GM20431 (cell line): Measurements from ENCODE around the gene RAB4B.

Experiments used
- in situ Hi-C: fragments of 300-500 bp; cut with MseI, MboI; formaldehyde crosslinking; loops from one replicate; pipeline ENCODE4 v1.15.0; 2020; ENCODE audit warnings: low sequenced_read_pairs; ENCODE audit not compliant: unreplicated experiment

RAB4B gene

GRCh38 chr19:40801426-40802299, 23.6 kb downstream of the RAB4B start:
- in situ Hi-C loops = no loop called here

- in situ Hi-C loops = no loop called here
Measured at GRCh38 chr19:40802300-40803169, 24.5 kb downstream of the RAB4B start.

- in situ Hi-C loops = no loop called here
Measured at GRCh38 chr19:40803170-40803856, 25.3 kb downstream of the RAB4B start.

- in situ Hi-C loops = no loop called here
Measured at GRCh38 chr19:40803857-40804782, 26.1 kb downstream of the RAB4B start.

GRCh38 chr19:40804783-40805242, 26.8 kb downstream of the RAB4B start:
- in situ Hi-C loops = no loop called here

- in situ Hi-C loops = no loop called here
Measured at GRCh38 chr19:40805258-40805868, 27.3 kb downstream of the RAB4B start.

- in situ Hi-C loops = no loop called here
Measured at GRCh38 chr19:40806423-40807146, 28.5 kb downstream of the RAB4B start.

- in situ Hi-C loops = no loop called here
Measured at GRCh38 chr19:40807147-40808020, 29.3 kb downstream of the RAB4B start.

- in situ Hi-C loops = no loop called here
Measured at GRCh38 chr19:40808021-40808325, 29.9 kb downstream of the RAB4B start.

GRCh38 chr19:40808497-40808896, 30.4 kb downstream of the RAB4B start:
- in situ Hi-C loops = no loop called here

GRCh38 chr19:40809358-40810086, 31.5 kb downstream of the RAB4B start:
- in situ Hi-C loops = loop anchor here (10.0 kb wide), 1 partner anchor 45 kb away; no protein-coding TSS in a partner anchor

GRCh38 chr19:40810160-40810559, 32.1 kb downstream of the RAB4B start:
- in situ Hi-C loops = loop anchor here (10.0 kb wide), 1 partner anchor 45 kb away; no protein-coding TSS in a partner anchor

GRCh38 chr19:40810649-40811408, 32.8 kb downstream of the RAB4B start:
- in situ Hi-C loops = loop anchor here (10.0 kb wide), 1 partner anchor 46 kb away; no protein-coding TSS in a partner anchor

GRCh38 chr19:40811478-40812341, 33.7 kb downstream of the RAB4B start:
- in situ Hi-C loops = loop anchor here (10.0 kb wide), 1 partner anchor 47 kb away; no protein-coding TSS in a partner anchor

GRCh38 chr19:40812571-40812970, 34.5 kb downstream of the RAB4B start:
- in situ Hi-C loops = loop anchor here (10.0 kb wide), 1 partner anchor 48 kb away; no protein-coding TSS in a partner anchor
